Testis (tissue), 5 donors: ENCODE data around the gene TTC7B. TPM values are rescaled to one million over a fixed set of nuclear protein-coding genes. Genes with fewer than 3 reads are reported as not detected.
A peak's percentile ranks its signal among the peaks of the same experiment; 100 is the strongest.
"Not testable (repeated sequence)": the region's sequence is repeated elsewhere in the genome, so short reads cannot be mapped to it uniquely, and the experiment has no call there.

Experiments
- DNase-seq: peaks from one replicate; pipeline ENCODE4 v3.0.0-alpha.2; 2019
- H3K27ac ChIP-seq, 2 donors: fragments of 200-600 bp; sonication (generic); one replicate each; pipeline ENCODE4 v1.5.1; 2019
- H3K27me3 ChIP-seq: fragments of 200-600 bp; sonication (generic); one replicate; pipeline ENCODE4 v1.5.1; 2019
- H3K36me3 ChIP-seq: fragments of 200-600 bp; sonication (generic); one replicate; pipeline ENCODE4 v1.5.1; 2017; ENCODE audit warnings: low read depth; ENCODE audit errors: missing control alignments
- H3K4me1 ChIP-seq: fragments of 200-600 bp; sonication (generic); one replicate; pipeline ENCODE4 v1.5.1; 2019
- H3K4me3 ChIP-seq, 2 donors: fragments of 200-600 bp; sonication (generic); one replicate each; pipeline ENCODE4 v1.5.1; 2017 to 2019
- H3K9me3 ChIP-seq: fragments of 200-600 bp; sonication (generic); one replicate; pipeline ENCODE4 v1.5.1; 2017
- POLR2A ChIP-seq: fragments of 450-650 bp; IDR thresholded peaks from one replicate; pipeline ENCODE4 v1.6.1; 2017; ENCODE audit warnings: antibody characterized with exemption, mild to moderate bottlenecking, moderate library complexity
- whole genome bisulfite sequencing, 2 donors: methylation state at CpG; one replicate each; pipeline ENCODE4 v1.1.5; 2018; 5-methylcytosine and 5-hydroxymethylcytosine counted together
- intact Hi-C: fragments of 100-400 bp; cut with DNase I; formaldehyde crosslinking; loops from one replicate; pipeline ENCODE4 v1.15.1; 2023; ENCODE audit warnings: low total_unique reads
- long read RNA-seq, 2 donors: transcript quantifications; one replicate each; lab custom pipeline, GENCODE V29; 2026
- polyA plus RNA-seq: library from polyadenylated mRNA; stranded (reverse); fragments of 350-450 nt; fragmentation: Illumina TruSeq; extraction: RNeasy Lipid Tissue Mini Kit (QIAGEN cat#74804); gene quantifications from one replicate; pipeline ENCODE4 v1.2.3, GENCODE V29; 2014; ENCODE audit warnings: low read depth, low replicate concordance; ENCODE audit not compliant: insufficient read depth
- total RNA-seq, 2 donors: library from RNA; depleted of rRNA; stranded (reverse); fragments of >200 nt; gene quantifications; one replicate each; pipeline ENCODE4 v1.2.3, GENCODE V29; 2016
- TF ChIP-seq, protein P1 (sequence below), 3 experiments: fragments of 450-650 bp in 2 of 3; fragments of 200-600 bp in 1 of 3; sonication (generic) in 1 of 3; IDR thresholded peaks; one replicate each; pipeline ENCODE4 v1.5.1; 2016 to 2019; ENCODE audit warnings: antibody characterized with exemption in 3 of 3, mild to moderate bottlenecking in 2 of 3, moderate library complexity in 1 of 3

Gene TTC7B, protein sequence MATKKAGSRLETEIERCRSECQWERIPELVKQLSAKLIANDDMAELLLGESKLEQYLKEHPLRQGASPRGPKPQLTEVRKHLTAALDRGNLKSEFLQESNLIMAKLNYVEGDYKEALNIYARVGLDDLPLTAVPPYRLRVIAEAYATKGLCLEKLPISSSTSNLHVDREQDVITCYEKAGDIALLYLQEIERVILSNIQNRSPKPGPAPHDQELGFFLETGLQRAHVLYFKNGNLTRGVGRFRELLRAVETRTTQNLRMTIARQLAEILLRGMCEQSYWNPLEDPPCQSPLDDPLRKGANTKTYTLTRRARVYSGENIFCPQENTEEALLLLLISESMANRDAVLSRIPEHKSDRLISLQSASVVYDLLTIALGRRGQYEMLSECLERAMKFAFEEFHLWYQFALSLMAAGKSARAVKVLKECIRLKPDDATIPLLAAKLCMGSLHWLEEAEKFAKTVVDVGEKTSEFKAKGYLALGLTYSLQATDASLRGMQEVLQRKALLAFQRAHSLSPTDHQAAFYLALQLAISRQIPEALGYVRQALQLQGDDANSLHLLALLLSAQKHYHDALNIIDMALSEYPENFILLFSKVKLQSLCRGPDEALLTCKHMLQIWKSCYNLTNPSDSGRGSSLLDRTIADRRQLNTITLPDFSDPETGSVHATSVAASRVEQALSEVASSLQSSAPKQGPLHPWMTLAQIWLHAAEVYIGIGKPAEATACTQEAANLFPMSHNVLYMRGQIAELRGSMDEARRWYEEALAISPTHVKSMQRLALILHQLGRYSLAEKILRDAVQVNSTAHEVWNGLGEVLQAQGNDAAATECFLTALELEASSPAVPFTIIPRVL
- total RNA-seq (10 to 100 TPM; 12.1 to 17.0 TPM), polyA plus RNA-seq (11.3 TPM)
- long read RNA-seq, donor 1: 0 reads
- long read RNA-seq, donor 2, full-length matches to known transcripts: 1 of 23 reads
- long read RNA-seq, donor 2, partial matches to known transcripts: 22 of 23 reads
- long read RNA-seq, donor 2, other reads (novel, unspliced or antisense): 0 of 23 reads

DNA sequence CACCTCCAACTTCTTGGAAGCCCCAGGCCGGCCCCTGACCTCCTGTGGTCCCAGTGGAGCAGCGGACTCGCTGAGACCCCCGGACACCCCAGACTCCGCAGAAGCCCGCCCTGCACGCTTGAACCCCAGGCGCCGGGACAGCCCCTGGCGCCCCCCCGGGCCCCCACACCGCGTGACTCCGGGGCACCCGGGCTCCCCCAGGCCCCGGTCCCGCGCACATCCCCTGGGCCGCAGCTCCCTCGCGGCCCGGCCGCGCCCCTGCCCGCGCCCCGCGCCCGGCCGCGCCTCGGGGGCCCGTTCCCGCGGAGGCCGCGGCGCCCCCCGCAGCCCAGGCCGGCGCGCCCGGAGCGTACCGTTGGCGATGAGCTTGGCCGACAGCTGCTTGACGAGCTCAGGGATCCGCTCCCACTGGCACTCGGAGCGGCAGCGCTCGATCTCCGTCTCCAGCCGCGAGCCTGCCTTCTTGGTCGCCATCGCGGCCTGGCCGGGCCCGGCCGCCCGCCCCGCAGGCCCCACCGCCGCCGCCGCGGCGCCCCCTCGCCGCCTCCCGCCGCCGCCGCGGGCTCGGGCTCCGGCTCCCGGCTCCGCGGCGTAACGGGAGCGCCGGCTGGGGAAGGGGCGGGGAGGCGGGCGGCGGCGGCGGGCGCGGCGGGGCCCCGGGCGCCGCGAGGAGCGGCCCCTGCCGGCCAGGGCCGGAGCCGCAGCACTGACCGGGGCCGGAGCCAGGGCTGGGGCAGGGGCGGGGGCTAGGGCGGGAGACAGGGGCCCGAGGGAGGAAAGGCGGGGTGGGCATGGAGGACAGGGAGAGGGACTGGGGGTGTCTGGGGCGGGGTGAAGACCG is at the start of gene TTC7B:
Gene TTC7B, minus strand, starts transcription at position 609 of the 841 bp plus-strand sequence. Its CDS starts 135 bp downstream, at position 474.
- WGBS, 2 donors: 0 to 7% methylated on average over 3 to 17 of the region's 111 CpGs
- Histone ChIP-seq H3K27ac (no peak within 1 kb of the TSS), H3K36me3 (no peaks in the 10 kb centered on the region), H3K4me1 (peaks cover 4% of the 10 kb centered on the region), H3K9me3 (no peaks in the 10 kb centered on the region), H3K4me3 (peak within 1 kb of the TSS; percentile 51 to 63), H3K27me3 (no peaks in the 10 kb centered on the region)
- intact Hi-C loops: no loop called here
- DNase-seq: no peak
- TF ChIP-seq POLR2A: no peak
- TF ChIP-seq, protein P1, sequence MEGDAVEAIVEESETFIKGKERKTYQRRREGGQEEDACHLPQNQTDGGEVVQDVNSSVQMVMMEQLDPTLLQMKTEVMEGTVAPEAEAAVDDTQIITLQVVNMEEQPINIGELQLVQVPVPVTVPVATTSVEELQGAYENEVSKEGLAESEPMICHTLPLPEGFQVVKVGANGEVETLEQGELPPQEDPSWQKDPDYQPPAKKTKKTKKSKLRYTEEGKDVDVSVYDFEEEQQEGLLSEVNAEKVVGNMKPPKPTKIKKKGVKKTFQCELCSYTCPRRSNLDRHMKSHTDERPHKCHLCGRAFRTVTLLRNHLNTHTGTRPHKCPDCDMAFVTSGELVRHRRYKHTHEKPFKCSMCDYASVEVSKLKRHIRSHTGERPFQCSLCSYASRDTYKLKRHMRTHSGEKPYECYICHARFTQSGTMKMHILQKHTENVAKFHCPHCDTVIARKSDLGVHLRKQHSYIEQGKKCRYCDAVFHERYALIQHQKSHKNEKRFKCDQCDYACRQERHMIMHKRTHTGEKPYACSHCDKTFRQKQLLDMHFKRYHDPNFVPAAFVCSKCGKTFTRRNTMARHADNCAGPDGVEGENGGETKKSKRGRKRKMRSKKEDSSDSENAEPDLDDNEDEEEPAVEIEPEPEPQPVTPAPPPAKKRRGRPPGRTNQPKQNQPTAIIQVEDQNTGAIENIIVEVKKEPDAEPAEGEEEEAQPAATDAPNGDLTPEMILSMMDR (IDR thresholded peaks at IDR 0.05): peak in 1 of 3 experiments; percentile 19

DNA sequence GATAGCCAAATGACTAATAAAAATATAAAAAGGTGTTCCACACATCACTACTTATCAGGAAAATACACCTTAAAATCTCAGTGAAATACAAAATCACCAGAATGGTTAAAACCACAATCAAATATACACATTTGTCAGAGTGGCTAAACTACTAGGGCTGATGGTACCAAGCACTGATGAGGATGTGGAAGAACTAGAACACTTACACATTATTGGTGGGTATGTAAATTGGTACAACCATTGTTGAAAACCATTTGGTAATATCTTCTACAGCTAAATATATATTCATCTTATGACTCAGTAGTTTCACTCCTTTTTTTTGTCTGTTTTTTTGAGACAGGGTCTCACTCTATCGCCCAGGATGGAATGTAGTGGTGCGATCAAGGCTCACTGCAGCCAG is 48.5 kb upstream of the TTC7B start:
- Histone ChIP-seq H3K9me3 (no peaks in the 10 kb centered on the region), H3K27me3 (no peaks in the 10 kb centered on the region), H3K4me1 (no peaks in the 10 kb centered on the region), H3K36me3 (no peaks in the 10 kb centered on the region), H3K4me3 (no peak overlapping the region), H3K27ac (no peak overlapping the region)
- 94 to 97% methylated on average over 2 of the region's 2 CpGs for WGBS, 2 donors
- intact Hi-C loops: no loop called here
- no peak for TF ChIP-seq POLR2A
- TF ChIP-seq, protein P1 (IDR thresholded peaks at IDR 0.05): no peak
- DNase-seq: no peak

DNA sequence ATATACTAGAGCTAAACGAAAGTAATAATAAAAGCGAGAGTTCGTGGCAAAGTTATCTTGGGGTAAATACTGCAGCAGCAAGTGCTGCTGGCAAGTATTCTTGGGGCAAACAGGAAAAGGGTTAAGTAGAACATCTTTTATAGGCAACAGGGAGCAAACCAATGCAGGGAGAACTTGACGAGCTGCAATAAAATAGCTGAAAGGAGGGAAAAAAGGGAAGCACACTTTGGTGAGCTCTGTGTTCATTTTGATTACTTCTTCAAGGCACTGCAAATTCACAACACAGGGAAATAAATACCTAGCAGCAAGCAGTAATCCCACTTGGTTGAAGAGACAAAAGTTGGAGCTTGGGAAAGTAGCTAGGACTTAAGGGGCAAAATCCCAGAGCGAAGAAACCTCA is 42.3 kb upstream of the TTC7B start:
- no peak for DNase-seq
- H3K9me3 ChIP-seq: no peaks in the 10 kb centered on the region
- no peaks in the 10 kb centered on the region for H3K36me3 ChIP-seq
- H3K4me1 ChIP-seq: no peaks in the 10 kb centered on the region
- H3K27me3 ChIP-seq: no peaks in the 10 kb centered on the region
- TF ChIP-seq POLR2A: no peak
- TF ChIP-seq, protein P1 (IDR thresholded peaks at IDR 0.05): no peak
- intact Hi-C loops: no loop called here
- no peak overlapping the region for H3K4me3 ChIP-seq
- WGBS, 2 donors: 78 to 90% methylated on average over 5 of the region's 5 CpGs
- no peak overlapping the region for H3K27ac ChIP-seq

DNA sequence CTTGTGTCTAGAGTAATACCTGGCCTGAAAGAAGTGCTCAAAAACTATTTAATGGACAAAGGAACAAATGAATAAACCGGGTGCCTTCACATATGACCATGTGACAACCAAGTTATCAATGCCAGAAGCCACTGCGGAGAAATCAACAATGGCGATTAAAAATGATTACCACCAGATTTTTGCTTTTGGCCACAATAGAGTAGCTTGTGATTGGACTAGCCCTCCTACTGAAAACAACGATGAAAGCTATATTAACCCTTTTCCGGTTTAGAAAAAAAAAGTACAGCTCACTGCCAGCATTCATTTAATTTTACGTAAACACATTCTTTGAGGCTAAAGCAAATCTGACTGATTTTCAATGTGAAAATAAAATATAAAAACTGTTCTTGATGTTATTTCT is 41.6 kb upstream of the TTC7B start:
- Histone ChIP-seq H3K27me3 (no peaks in the 10 kb centered on the region), H3K4me3 (no peak overlapping the region), H3K36me3 (no peaks in the 10 kb centered on the region), H3K27ac (no peak overlapping the region), H3K4me1 (no peaks in the 10 kb centered on the region), H3K9me3 (no peaks in the 10 kb centered on the region)
- no peak for TF ChIP-seq POLR2A
- intact Hi-C loops: no loop called here
- DNase-seq: no peak
- WGBS, 2 donors: 88 to 89% methylated on average over 6 of the region's 6 CpGs

DNA sequence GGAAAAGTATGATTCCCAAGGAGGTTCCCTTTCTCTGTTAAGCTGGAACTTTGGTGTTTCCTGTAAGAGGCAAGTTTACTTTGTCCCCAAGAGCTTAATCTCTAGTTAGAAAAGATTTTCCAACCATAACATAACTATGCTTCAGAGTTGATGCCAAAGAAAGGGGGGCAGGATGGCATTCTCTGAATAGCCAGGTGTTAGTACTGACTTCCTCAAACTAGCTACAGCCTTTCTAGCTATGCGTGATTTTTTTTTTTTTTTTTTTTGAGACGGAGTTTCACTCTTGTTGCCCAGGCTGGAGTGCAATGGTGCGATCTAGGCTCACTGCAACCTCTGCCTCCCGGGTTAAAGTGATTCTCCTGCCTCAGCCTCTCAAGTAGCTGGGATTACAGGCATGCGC is 39.9 kb upstream of the TTC7B start:
- WGBS, 2 donors: 79 to 89% methylated on average over 5 of the region's 5 CpGs
- H3K27me3 ChIP-seq, H3K27ac ChIP-seq, H3K4me3 ChIP-seq, DNase-seq, intact Hi-C loops, H3K9me3 ChIP-seq, H3K4me1 ChIP-seq, H3K36me3 ChIP-seq: not testable (repeated sequence)
